ENCODE measurements around the gene PGLYRP4. TPM values are rescaled to one million over a fixed set of nuclear protein-coding genes. Genes with fewer than 3 reads are reported as not detected.

Gene PGLYRP4
- total RNA-seq, 2 experiments from 2014 or later: not detected

- Histone ChIP-seq H3K9me3 (ENCODE audit: low read length) (no peaks in the 10 kb centered on the region), H3K79me2 (ENCODE audit: insufficient read depth, low read depth, low read length) (no peaks in the 10 kb centered on the region), H3K36me3 (ENCODE audit: insufficient read depth, low read length) (no peaks in the 10 kb centered on the region), H4K20me1 (ENCODE audit: insufficient read depth, low read length) (no peaks in the 10 kb centered on the region), H3K4me2 (ENCODE audit: low read length) (no peak overlapping the region), H3K4me3 (ENCODE audit: low read depth, low read length, poor library complexity, severe bottlenecking) (no peak overlapping the region), H3K4me1 (ENCODE audit: insufficient read depth, low read length, poor library complexity, severe bottlenecking) (no peaks in the 10 kb centered on the region), H3K27ac (ENCODE audit: low read depth, low read length, poor library complexity, severe bottlenecking) (no peak overlapping the region), H3K9me2 (ENCODE audit: insufficient read depth, low read length) (no peaks in the 10 kb centered on the region), H2AFZ (ENCODE audit: low read length) (no peak overlapping the region)
- intact Hi-C loops (cut with micrococcal nuclease; ENCODE audit: unreplicated experiment): loop anchor here (2.0 to 10.0 kb wide), 2 partner anchors 51 to 391 kb away; no protein-coding TSS in a partner anchor
- peak; percentile 7 for DNase-seq (ENCODE audit: low spot score)
- CTCF ChIA-PET (ENCODE audit: unreplicated experiment): interaction anchor here (0.5 to 0.6 kb wide), 2 partner anchors 35 to 276 kb away, joined by 3 read pairs; no protein-coding TSS in a partner anchor
- BruUV-seq (replicated peaks): no TSS peak
- POLR2A ChIA-PET: no interaction called here
- TF ChIP-seq EZH2phosphoT487 (IDR thresholded peaks at IDR 0.05; ENCODE audit: borderline replicate concordance, low read depth, low read length): no peak
- peak; percentile 46 for TF ChIP-seq CTCF (conservative IDR thresholded peaks at IDR 0.05; ENCODE audit: low read length)
Observed at GRCh38 chr1:153353226-153353947, 4.7 kb upstream of the PGLYRP4 start.

DNA sequence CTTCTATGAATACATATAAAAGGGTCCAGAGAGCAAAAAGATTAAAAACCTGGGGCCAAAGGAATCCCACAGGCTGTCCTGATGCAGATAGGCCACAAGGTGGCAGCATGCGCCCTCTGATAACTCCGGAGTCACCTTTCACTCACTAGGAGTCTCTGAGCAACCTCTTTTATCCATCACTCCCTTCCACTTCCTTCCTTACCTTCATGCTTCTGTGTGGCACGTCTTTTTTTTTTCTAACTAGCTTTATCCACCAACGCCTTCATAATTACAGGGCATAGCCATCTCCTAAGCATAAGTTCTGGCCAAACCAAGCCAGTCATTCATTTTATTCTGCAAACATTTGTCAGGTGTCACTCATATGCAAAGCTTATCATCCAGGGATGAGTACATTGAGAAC, 3.9 kb upstream of the PGLYRP4 start:
- Histone ChIP-seq H2AFZ (ENCODE audit: low read length) (no peak overlapping the region), H3K9me2 (ENCODE audit: insufficient read depth, low read length) (no peaks in the 10 kb centered on the region), H4K20me1 (ENCODE audit: insufficient read depth, low read length) (no peaks in the 10 kb centered on the region), H3K36me3 (ENCODE audit: insufficient read depth, low read length) (no peaks in the 10 kb centered on the region), H3K27ac (ENCODE audit: low read depth, low read length, poor library complexity, severe bottlenecking) (no peak overlapping the region), H3K79me2 (ENCODE audit: insufficient read depth, low read depth, low read length) (no peaks in the 10 kb centered on the region), H3K4me2 (ENCODE audit: low read length) (no peak overlapping the region), H3K4me3 (ENCODE audit: low read depth, low read length, poor library complexity, severe bottlenecking) (no peak overlapping the region), H3K9me3 (ENCODE audit: low read length) (no peaks in the 10 kb centered on the region), H3K4me1 (ENCODE audit: insufficient read depth, low read length, poor library complexity, severe bottlenecking) (no peaks in the 10 kb centered on the region)
- DNase-seq (ENCODE audit: low spot score): peak; percentile 65
- ChIA-PET POLR2A (no interaction called here), CTCF (ENCODE audit: unreplicated experiment) (no interaction called here)
- BruUV-seq (replicated peaks): no TSS peak
- no peak for TF ChIP-seq EZH2phosphoT487 (IDR thresholded peaks at IDR 0.05; ENCODE audit: borderline replicate concordance, low read depth, low read length)
- peak; percentile 98 for TF ChIP-seq CTCF (conservative IDR thresholded peaks at IDR 0.05; ENCODE audit: low read length)
- intact Hi-C loops (cut with micrococcal nuclease; ENCODE audit: unreplicated experiment): loop anchor here (2.0 to 10.0 kb wide), 2 partner anchors 52 to 392 kb away; no protein-coding TSS in a partner anchor

- H3K9me3 ChIP-seq (ENCODE audit: low read length): no peaks in the 10 kb centered on the region
- no peaks in the 10 kb centered on the region for H4K20me1 ChIP-seq (ENCODE audit: insufficient read depth, low read length)
- BruUV-seq (replicated peaks): no TSS peak
- no peaks in the 10 kb centered on the region for H3K4me1 ChIP-seq (ENCODE audit: insufficient read depth, low read length, poor library complexity, severe bottlenecking)
- H3K4me2 ChIP-seq (ENCODE audit: low read length): no peak overlapping the region
- intact Hi-C loops (cut with micrococcal nuclease; ENCODE audit: unreplicated experiment): loop anchor here (10.0 kb wide), 1 partner anchor 394 kb away; no protein-coding TSS in a partner anchor
- no peaks in the 10 kb centered on the region for H3K79me2 ChIP-seq (ENCODE audit: insufficient read depth, low read depth, low read length)
- TF ChIP-seq CTCF (conservative IDR thresholded peaks at IDR 0.05; ENCODE audit: low read length) (no peak), EZH2phosphoT487 (IDR thresholded peaks at IDR 0.05; ENCODE audit: borderline replicate concordance, low read depth, low read length) (no peak)
- H2AFZ ChIP-seq (ENCODE audit: low read length): no peak overlapping the region
- POLR2A ChIA-PET: no interaction called here
- H3K27ac ChIP-seq (ENCODE audit: low read depth, low read length, poor library complexity, severe bottlenecking): no peak overlapping the region
- no peak overlapping the region for H3K4me3 ChIP-seq (ENCODE audit: low read depth, low read length, poor library complexity, severe bottlenecking)
- H3K36me3 ChIP-seq (ENCODE audit: insufficient read depth, low read length): no peaks in the 10 kb centered on the region
- no peak for DNase-seq (ENCODE audit: low spot score)
- H3K9me2 ChIP-seq (ENCODE audit: insufficient read depth, low read length): no peaks in the 10 kb centered on the region
- CTCF ChIA-PET (ENCODE audit: unreplicated experiment): no interaction called here
Observed at GRCh38 chr1:153350321-153350957, 1.8 kb upstream of the PGLYRP4 start.
